ENCODE results near the gene UBXN11. TPM values are rescaled to one million over a fixed set of nuclear protein-coding genes. Genes with fewer than 3 reads are reported as not detected.

The UBXN11 gene
- total and polyA plus RNA-seq, 2 donors (not counting 1 experiment from before 2014, with no cell fraction given): 68.0 to 81.4 TPM

DNA sequence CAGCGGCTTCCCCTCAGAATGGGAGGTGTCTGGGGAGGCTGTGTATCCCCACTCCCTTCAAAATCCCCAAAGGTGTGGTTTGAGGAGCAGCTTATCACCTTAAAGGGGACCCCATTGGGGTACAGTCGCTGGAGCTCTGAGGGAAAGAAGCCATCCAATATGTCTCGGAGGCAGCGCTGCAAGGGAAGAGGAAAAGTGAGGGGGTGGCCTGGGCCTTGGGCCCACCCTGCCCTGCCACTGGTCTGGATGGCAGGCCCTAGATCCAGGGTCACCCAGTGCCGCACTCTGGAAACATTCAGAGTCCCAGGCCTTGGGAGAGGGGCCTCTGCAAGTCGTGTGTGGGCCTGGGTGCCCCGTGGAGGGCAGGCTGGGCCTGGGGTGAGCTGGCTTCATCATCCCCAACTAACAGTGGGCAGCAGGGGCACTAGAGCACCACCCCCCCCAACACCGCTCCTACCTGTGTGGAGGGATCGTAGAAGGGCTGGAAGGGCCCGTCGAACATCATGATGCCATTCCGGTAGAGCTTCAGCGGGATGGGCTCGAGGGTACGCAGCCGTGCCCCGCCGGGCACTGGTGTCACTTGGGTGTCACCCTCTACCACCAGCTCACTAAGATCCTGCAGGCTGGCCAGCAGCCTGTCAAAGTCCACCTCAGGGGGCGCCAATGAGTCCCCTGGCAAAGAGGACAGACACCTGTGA lies 20.9 kb downstream of the UBXN11 start:
- peak overlapping the region; percentile 6 for H3K9ac ChIP-seq (ENCODE audit: low read length)
- H3K4me3 Mint-ChIP-seq: peak overlapping the region; percentile 87
- H3K4me3 ChIP-seq (ENCODE audit: control extremely low read depth in 1 of 5, extremely low read depth in 1 of 5, insufficient read depth in 1 of 5, low read depth in 2 of 5, low read length in 4 of 5): peak overlapping the region in 1 of 5 experiments; percentile 18
- peak overlapping the region; percentile 41 for H2AFZ ChIP-seq (ENCODE audit: insufficient read depth, low read depth, low read length, poor library complexity, severe bottlenecking)
- DNase-seq: peak; percentile 61
- peaks cover 84 to 94% of the 10 kb centered on the region in 2 donors for H3K4me1 ChIP-seq (ENCODE audit: control insufficient read depth in 2 of 2, insufficient read depth in 2 of 2, low read length in 2 of 2)
- peak overlapping the region; percentile 97 for H3K27ac Mint-ChIP-seq
- H3K4me2 ChIP-seq (replicated peaks; ENCODE audit: low read depth, low read length, poor library complexity, severe bottlenecking): peak overlapping the region; percentile 65
- peaks cover 94% of the 10 kb centered on the region for H3K4me1 Mint-ChIP-seq
- no peaks in the 10 kb centered on the region for H3K27me3 ChIP-seq (replicated peaks in 1 of 4; ENCODE audit: control extremely low read depth in 1 of 4, control insufficient read depth in 3 of 4, insufficient read depth in 4 of 4, low read length in 3 of 4)
- intact Hi-C loops (cut with micrococcal nuclease): loop anchor here (1.0 to 10.0 kb wide), 6 partner anchors 36 to 1889 kb away; partner anchors contain the start of genes CEP85, HMGN2, PDIK1L and PTAFR
- peaks cover 16% of the 10 kb centered on the region for H4K20me1 ChIP-seq (ENCODE audit: control insufficient read depth, insufficient read depth, low read length, poor library complexity, severe bottlenecking)
- TF ChIP-seq, protein P1, sequence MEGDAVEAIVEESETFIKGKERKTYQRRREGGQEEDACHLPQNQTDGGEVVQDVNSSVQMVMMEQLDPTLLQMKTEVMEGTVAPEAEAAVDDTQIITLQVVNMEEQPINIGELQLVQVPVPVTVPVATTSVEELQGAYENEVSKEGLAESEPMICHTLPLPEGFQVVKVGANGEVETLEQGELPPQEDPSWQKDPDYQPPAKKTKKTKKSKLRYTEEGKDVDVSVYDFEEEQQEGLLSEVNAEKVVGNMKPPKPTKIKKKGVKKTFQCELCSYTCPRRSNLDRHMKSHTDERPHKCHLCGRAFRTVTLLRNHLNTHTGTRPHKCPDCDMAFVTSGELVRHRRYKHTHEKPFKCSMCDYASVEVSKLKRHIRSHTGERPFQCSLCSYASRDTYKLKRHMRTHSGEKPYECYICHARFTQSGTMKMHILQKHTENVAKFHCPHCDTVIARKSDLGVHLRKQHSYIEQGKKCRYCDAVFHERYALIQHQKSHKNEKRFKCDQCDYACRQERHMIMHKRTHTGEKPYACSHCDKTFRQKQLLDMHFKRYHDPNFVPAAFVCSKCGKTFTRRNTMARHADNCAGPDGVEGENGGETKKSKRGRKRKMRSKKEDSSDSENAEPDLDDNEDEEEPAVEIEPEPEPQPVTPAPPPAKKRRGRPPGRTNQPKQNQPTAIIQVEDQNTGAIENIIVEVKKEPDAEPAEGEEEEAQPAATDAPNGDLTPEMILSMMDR (IDR thresholded peaks at IDR 0.05): no peak
- ChIA-PET POLR2A (interaction anchor here (0.6 to 21.9 kb wide), 8 partner anchors 9 to 147 kb away, joined by 3 to 1239 read pairs (median 12); partner anchors contain the start of genes CD52, CEP85, DHDDS and UBXN11), CTCF (interaction anchor here (1.2 to 26.4 kb wide), 13 partner anchors 8 to 186 kb away, joined by 3 to 1400 read pairs (median 7); partner anchors contain the start of genes CD52, CEP85, DHDDS and SH3BGRL3)
- H3K9me3 Mint-ChIP-seq (ENCODE audit: insufficient read depth): no peaks in the 10 kb centered on the region
- peaks cover 2 to 19% of the 10 kb centered on the region in 2 experiments for H3K36me3 ChIP-seq (replicated peaks in 1 of 2; ENCODE audit: control extremely low read depth in 1 of 2, control insufficient read depth in 1 of 2, extremely low read depth in 1 of 2, insufficient read depth in 2 of 2, low read length in 1 of 2)
- H3K27ac ChIP-seq (ENCODE audit: low read length in 2 of 2): peak overlapping the region; percentile 93 to 96
- WGBS (ENCODE audit: insufficient coverage): 92% methylated on average over 14 of the region's 19 CpGs
- H3K9me3 ChIP-seq (ENCODE audit: control extremely low read depth in 1 of 3, control insufficient read depth in 2 of 3, insufficient read depth in 1 of 3, low read length in 2 of 3): no peaks in the 10 kb centered on the region
- H3K79me2 ChIP-seq (ENCODE audit: control insufficient read depth, insufficient read depth, low read length): peaks cover 28% of the 10 kb centered on the region
- H3K27me3 Mint-ChIP-seq: no peaks in the 10 kb centered on the region
- ATAC-seq (ENCODE audit: low read depth): no peak
